A549 (cell line): ENCODE results near the gene RNF175.

Experiments used
- JUNB ChIP-seq: fragments of >200 bp; sonication (Bioruptor Twin); formaldehyde crosslinking; IDR thresholded peaks from 2 replicates; pipeline ENCODE4 v1.6.1; 2016
- RFX5 ChIP-seq: fragments of 450-650 bp; IDR thresholded peaks from 2 replicates; pipeline ENCODE4 v1.7.1; 2014; ENCODE audit warnings: antibody characterized with exemption, mild to moderate bottlenecking, moderate library complexity
- TF ChIP-seq, protein P1 (sequence below): IDR thresholded peaks from 2 replicates; pipeline ENCODE4 v1.6.1; 2012

- TF ChIP-seq JUNB (no peak), RFX5 (no peak)
- TF ChIP-seq, protein P1, sequence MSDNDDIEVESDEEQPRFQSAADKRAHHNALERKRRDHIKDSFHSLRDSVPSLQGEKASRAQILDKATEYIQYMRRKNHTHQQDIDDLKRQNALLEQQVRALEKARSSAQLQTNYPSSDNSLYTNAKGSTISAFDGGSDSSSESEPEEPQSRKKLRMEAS = no peak
These were observed 22.0 kb upstream of the RNF175 start for GRCh38 chr4:153781717-153782416.
